ENCODE measurements around the gene UBAP1.
"Not testable (repeated sequence)": the region's sequence is repeated elsewhere in the genome, so short reads cannot be mapped to it uniquely, and the experiment has no call there.

Gene UBAP1

GRCh38 chr9:34271265-34272006 lies 92.6 kb downstream of the UBAP1 start:
- DNase-seq: peak in 2 of 3 experiments; percentile 34 to 80

- DNase-seq: peak in 1 of 3 experiments; percentile 39
Observed at GRCh38 chr9:34272101-34272541, 93.3 kb downstream of the UBAP1 start.

GRCh38 chr9:34273588-34273987 lies 94.7 kb downstream of the UBAP1 start:
- not testable (repeated sequence) for DNase-seq

- no peak for DNase-seq
Observed at GRCh38 chr9:34275811-34276210, 97.0 kb downstream of the UBAP1 start.

- DNase-seq: no peak
Observed at GRCh38 chr9:34276772-34277171, 97.9 kb downstream of the UBAP1 start.

- DNase-seq: peak in 2 of 3 experiments; percentile 10 to 49
Observed at GRCh38 chr9:34279411-34279810, 100.6 kb downstream of the UBAP1 start.

GRCh38 chr9:34282096-34282495 lies 103.3 kb downstream of the UBAP1 start:
- DNase-seq: no peak

- DNase-seq: no peak
Observed at GRCh38 chr9:34289159-34289558, 110.3 kb downstream of the UBAP1 start.

- no peak for DNase-seq
Observed at GRCh38 chr9:34291023-34291422, 112.2 kb downstream of the UBAP1 start.

GRCh38 chr9:34291423-34291822 lies 112.6 kb downstream of the UBAP1 start:
- no peak for DNase-seq

- no peak for DNase-seq
Observed at GRCh38 chr9:34292552-34292951, 113.7 kb downstream of the UBAP1 start.

GRCh38 chr9:34301064-34301463 lies 122.2 kb downstream of the UBAP1 start:
- DNase-seq: not testable (repeated sequence)

All from NCI-H1417 (cell line).